ENCODE results near the gene INSYN2B.

Gene INSYN2B

GRCh38 chr5:170020423-170020822 is 40.1 kb upstream of the INSYN2B start:
- H3K9me3 ChIP-seq (ENCODE audit: insufficient read depth, low read length), result no peaks in the 10 kb centered on the region
- no peak overlapping the region for H3K4me3 ChIP-seq (ENCODE audit: low read length)
- H3K79me2 ChIP-seq (ENCODE audit: low read length), result no peaks in the 10 kb centered on the region
- H3K9ac ChIP-seq (ENCODE audit: low read length), result no peak overlapping the region
- H3K36me3 ChIP-seq (replicated peaks; ENCODE audit: low read depth, low read length), result peaks cover 42% of the 10 kb centered on the region
- no peak overlapping the region for H2AFZ ChIP-seq (ENCODE audit: low read depth, low read length)
- H3K27ac ChIP-seq (ENCODE audit: low read length), result no peak overlapping the region
- TF ChIP-seq CTCF (IDR thresholded peaks at IDR 0.05; ENCODE audit: low read depth, low read length) (no peak), EZH2phosphoT487 (IDR thresholded peaks at IDR 0.05; ENCODE audit: low read depth) (no peak)
- no peak overlapping the region for H3K4me2 ChIP-seq (ENCODE audit: low read length)
- no peaks in the 10 kb centered on the region for H4K20me1 ChIP-seq (ENCODE audit: insufficient read depth, low read length)
- no peaks in the 10 kb centered on the region for H3K27me3 ChIP-seq (ENCODE audit: low read depth, low read length)
- H3K4me1 ChIP-seq (ENCODE audit: low read length), result no peaks in the 10 kb centered on the region

GRCh38 chr5:170012622-170013021 is 32.3 kb upstream of the INSYN2B start:
- Histone ChIP-seq H3K27me3 (ENCODE audit: low read depth, low read length) (no peaks in the 10 kb centered on the region), H4K20me1 (ENCODE audit: insufficient read depth, low read length) (no peaks in the 10 kb centered on the region), H3K79me2 (ENCODE audit: low read length) (no peaks in the 10 kb centered on the region), H3K9ac (ENCODE audit: low read length) (no peak overlapping the region), H2AFZ (ENCODE audit: low read depth, low read length) (no peak overlapping the region), H3K4me3 (ENCODE audit: low read length) (no peak overlapping the region), H3K9me3 (ENCODE audit: insufficient read depth, low read length) (no peaks in the 10 kb centered on the region), H3K4me2 (ENCODE audit: low read length) (no peak overlapping the region), H3K4me1 (ENCODE audit: low read length) (no peaks in the 10 kb centered on the region), H3K27ac (ENCODE audit: low read length) (no peak overlapping the region), H3K36me3 (replicated peaks; ENCODE audit: low read depth, low read length) (peaks cover 21% of the 10 kb centered on the region)
- TF ChIP-seq CTCF (IDR thresholded peaks at IDR 0.05; ENCODE audit: low read depth, low read length) (no peak), EZH2phosphoT487 (IDR thresholded peaks at IDR 0.05; ENCODE audit: low read depth) (no peak)

- no peak for TF ChIP-seq CTCF (IDR thresholded peaks at IDR 0.05; ENCODE audit: low read depth, low read length)
- H3K27ac ChIP-seq (ENCODE audit: low read length), result no peak overlapping the region
- no peak overlapping the region for H3K4me3 ChIP-seq (ENCODE audit: low read length)
- peaks cover 21% of the 10 kb centered on the region for H3K36me3 ChIP-seq (replicated peaks; ENCODE audit: low read depth, low read length)
- no peak overlapping the region for H2AFZ ChIP-seq (ENCODE audit: low read depth, low read length)
- no peaks in the 10 kb centered on the region for H3K9me3 ChIP-seq (ENCODE audit: insufficient read depth, low read length)
- no peaks in the 10 kb centered on the region for H3K79me2 ChIP-seq (ENCODE audit: low read length)
- no peak overlapping the region for H3K9ac ChIP-seq (ENCODE audit: low read length)
- no peak overlapping the region for H3K4me2 ChIP-seq (ENCODE audit: low read length)
- no peaks in the 10 kb centered on the region for H3K4me1 ChIP-seq (ENCODE audit: low read length)
- no peaks in the 10 kb centered on the region for H3K27me3 ChIP-seq (ENCODE audit: low read depth, low read length)
- no peaks in the 10 kb centered on the region for H4K20me1 ChIP-seq (ENCODE audit: insufficient read depth, low read length)
Measured at GRCh38 chr5:170011751-170012150, 31.5 kb upstream of the INSYN2B start.

GRCh38 chr5:170010595-170010994 is 30.3 kb upstream of the INSYN2B start:
- H3K4me1 ChIP-seq (ENCODE audit: low read length), result no peaks in the 10 kb centered on the region
- no peak overlapping the region for H3K4me2 ChIP-seq (ENCODE audit: low read length)
- no peak overlapping the region for H3K4me3 ChIP-seq (ENCODE audit: low read length)
- no peaks in the 10 kb centered on the region for H4K20me1 ChIP-seq (ENCODE audit: insufficient read depth, low read length)
- no peak overlapping the region for H3K27ac ChIP-seq (ENCODE audit: low read length)
- TF ChIP-seq EZH2phosphoT487 (IDR thresholded peaks at IDR 0.05; ENCODE audit: low read depth) (no peak), CTCF (IDR thresholded peaks at IDR 0.05; ENCODE audit: low read depth, low read length) (no peak)
- no peaks in the 10 kb centered on the region for H3K27me3 ChIP-seq (ENCODE audit: low read depth, low read length)
- H3K9ac ChIP-seq (ENCODE audit: low read length), result no peak overlapping the region
- no peaks in the 10 kb centered on the region for H3K9me3 ChIP-seq (ENCODE audit: insufficient read depth, low read length)
- H2AFZ ChIP-seq (ENCODE audit: low read depth, low read length), result no peak overlapping the region
- no peaks in the 10 kb centered on the region for H3K79me2 ChIP-seq (ENCODE audit: low read length)
- H3K36me3 ChIP-seq (replicated peaks; ENCODE audit: low read depth, low read length), result peaks cover 21% of the 10 kb centered on the region
